GM18867 (cell line): Measurements from ENCODE around the gene SPATA46.

Experiments used
- ATAC-seq: cut with Tn5 transposase; IDR thresholded peaks from one replicate; pipeline ENCODE4 v1.9.1; 2021; ENCODE audit warnings: mild to moderate bottlenecking, moderate library complexity; ENCODE audit not compliant: unreplicated experiment

The SPATA46 gene

DNA sequence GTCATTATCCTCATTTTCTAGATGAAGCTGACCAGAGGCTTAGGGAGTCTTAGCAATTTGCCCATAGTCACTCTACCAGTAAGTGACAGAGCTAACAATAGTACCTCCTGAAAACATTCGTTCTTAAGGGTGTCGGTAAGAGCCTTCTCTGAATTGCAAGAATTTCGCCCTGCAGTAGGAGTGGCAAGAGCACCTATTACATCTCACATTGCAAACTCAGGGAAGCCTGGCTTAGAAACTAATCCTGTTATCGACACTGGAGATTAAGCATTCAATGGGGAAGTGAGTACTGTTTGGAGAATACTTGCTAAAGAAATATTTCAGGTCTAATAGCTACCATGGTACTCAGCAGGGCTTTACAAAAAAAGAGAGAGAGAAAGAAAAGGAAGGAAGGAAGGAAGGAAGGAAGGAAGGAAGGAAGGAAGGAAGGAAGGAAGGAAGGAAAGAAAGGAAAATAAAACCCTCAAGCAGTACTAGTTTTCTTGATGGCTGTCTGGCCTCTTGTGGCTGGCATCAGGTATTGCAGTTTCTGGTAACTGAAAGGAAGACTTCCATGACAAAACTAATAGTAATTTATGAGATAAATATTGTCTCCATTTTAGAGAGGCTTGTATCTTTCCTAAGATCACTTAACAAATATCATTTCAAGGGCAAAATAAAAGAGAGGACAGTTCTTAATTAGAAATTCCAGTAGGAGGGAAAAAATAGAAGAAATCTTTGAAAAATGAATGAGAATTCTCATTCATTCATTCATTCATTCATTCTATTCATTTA is 15.3 kb upstream of the SPATA46 start:
- ATAC-seq: no peak

DNA sequence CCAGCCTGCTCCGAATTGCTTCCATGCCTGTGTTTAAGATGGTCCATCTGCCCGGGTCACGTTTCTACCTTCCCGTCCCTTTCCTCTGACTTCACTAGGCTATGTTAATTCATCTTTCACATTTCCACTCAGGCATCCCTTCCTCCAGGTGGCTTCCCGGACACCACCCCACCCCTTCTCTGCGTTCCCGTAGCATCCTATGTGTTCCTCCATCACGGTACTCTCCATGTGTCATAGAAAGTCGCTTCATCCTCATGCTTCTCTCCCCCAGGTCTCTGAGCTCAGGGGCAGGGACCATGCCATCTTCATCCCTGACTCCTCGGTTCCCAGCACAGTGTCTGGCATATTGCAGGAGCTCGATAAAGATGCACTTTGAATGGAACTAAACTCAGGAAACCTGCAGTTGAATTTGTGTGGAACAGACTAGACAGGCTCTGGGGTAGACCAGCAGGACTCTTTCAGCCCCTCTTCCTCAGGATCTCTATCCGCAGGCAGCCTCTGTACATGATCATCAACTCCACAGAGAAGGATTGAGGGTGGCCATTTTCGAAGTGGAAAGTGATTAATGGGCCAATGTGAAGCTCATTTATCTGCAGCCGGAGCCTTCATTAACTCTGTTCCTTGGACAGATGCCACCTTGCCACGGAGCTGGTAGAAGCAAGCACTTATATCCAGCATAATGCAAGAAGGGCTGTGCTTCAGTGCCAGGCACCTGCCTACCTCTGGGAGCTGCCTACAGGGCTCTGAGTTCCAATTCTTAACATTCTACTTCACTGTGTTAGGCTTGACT is 13.9 kb upstream of the SPATA46 start:
- no peak for ATAC-seq

DNA sequence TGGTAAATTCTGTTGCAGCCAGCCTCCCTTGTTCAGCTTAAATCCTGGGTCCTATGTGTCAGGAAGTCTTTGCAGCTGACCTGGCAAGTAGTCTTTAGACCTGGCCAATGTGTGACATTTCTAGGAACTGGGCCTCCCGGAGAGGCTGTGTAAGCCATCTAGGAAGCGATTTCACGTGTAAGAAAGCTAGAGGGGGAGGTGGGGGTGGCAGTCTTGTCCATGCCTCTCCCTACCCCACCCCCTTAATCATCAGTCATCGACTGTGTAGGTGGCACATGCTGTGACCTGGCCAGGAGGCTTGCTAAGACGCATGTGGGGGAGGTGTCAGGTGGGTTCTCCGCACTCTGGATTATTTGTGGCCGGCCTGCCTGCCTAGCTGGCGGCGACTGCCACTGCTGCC is 13.3 kb upstream of the SPATA46 start:
- ATAC-seq: no peak

DNA sequence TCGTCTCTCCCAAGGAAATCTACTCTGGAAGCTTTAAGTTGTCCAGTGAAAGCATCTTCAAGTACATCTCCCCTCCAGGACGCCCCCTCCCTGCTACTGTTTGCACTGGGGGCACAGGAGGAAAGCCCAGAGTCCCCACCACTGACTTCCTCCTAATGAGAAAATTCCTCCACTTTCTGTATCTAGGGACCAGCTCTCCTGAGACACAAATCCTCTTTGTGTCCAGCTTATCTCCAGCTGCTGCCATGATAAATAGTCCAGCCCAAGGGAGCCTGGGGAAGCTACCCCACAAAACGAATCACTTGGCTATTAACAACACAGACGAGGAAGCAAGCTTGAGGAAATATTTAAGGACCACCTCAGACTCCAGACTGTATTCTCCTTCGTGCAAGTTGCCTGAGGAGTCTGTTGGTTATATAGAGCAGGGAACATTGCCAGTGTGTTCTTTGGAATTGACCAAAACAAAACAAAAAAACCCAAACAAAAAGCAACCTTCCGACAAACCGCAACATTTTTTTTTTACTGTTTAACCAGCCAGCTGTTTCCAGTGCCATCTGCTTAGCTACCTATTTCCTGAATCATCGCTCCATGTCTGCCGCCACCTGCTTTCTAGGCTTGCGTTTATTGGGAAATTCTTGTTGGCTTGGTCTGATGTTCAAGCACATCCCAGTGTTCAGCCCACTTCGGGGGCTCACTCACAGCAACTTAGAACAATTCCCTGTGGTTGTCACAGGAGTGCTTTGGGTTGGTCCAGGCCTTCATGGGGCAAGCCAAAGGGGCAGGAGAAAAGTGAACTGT is 12.6 kb upstream of the SPATA46 start:
- no peak for ATAC-seq

DNA sequence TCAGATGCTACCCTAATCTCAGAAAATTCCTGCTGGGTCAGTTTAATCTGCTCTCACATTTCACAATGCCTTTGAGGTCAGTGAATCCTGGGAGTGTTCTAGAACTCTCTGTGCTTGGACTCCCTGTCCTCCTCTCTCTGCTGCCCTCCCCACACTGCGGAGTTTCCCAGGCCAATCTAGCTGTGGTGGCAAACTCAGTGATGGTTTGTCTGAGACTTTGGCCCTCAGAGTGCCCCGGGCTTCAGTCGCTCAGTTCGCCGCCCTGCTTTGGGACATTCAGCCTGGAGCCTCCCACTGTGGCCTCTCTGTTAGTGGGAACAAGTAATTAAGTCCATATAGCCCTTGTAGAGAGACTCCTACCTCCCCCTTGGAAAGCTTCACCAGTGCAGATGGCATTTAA is 12.0 kb upstream of the SPATA46 start:
- no peak for ATAC-seq

DNA sequence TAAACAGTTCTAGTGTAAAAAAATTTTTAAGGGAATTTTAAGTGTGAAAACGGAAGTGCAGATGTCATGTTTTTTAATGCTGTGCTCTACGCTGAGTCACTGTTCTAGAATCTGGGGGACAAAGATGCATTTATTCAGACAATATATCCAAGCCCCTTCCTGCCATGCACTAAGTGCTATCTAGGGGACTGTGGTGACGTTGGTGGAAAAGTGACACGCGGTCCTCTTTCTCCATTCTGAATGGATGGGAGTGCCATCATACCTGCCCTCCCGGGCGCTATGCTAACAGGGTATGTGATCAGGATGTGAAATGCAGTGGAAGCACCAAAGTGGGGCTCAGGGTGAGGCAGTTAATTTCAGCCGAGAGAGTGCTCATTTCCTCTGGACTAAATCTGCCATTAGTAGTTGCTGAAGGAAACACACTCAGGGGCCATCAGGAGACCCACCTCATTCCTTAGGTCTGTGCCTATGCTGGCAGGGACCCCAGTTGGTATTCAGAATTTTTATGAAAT is 11.5 kb upstream of the SPATA46 start:
- ATAC-seq: no peak

DNA sequence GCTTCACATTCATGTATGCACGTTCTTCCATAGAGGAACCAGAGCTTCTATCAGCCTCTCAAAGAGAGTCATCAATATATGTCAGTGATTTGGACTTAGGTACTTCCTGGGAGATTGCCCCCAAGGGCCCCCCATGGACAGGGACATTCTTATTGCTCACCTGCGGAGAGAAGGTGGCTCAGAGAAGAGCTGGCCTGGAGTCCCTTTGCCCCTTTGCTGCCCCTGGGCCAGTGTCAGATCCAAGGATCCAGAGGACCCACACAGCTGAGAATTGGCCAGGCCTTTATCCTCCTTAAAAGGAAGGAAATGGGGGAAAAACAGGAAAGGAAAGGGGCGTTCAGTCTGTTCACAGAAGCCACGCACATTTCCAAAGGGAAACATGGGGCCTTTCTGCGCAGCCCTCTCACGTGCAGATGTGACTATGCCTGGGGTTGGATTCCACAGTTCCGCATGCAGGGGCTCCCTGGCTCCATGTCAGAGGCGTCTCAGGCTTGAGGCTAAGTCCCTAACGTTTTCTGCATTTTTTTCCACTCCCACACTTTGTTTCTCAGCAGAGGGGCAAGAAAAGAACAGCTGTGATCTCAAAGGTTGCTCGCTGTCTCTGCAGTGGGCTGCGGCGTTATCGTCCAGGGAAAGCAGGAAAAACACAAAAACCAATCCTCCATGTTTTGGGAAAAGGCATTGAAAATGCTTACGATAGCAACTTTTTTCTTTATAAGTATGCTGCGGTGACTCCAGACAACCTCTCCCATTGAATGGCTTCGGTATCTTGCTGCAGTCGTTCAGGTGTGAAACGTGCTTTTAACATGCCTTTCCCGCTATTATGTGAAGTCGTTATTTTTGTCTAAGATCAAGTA is 10.8 kb upstream of the SPATA46 start:
- no peak for ATAC-seq

DNA sequence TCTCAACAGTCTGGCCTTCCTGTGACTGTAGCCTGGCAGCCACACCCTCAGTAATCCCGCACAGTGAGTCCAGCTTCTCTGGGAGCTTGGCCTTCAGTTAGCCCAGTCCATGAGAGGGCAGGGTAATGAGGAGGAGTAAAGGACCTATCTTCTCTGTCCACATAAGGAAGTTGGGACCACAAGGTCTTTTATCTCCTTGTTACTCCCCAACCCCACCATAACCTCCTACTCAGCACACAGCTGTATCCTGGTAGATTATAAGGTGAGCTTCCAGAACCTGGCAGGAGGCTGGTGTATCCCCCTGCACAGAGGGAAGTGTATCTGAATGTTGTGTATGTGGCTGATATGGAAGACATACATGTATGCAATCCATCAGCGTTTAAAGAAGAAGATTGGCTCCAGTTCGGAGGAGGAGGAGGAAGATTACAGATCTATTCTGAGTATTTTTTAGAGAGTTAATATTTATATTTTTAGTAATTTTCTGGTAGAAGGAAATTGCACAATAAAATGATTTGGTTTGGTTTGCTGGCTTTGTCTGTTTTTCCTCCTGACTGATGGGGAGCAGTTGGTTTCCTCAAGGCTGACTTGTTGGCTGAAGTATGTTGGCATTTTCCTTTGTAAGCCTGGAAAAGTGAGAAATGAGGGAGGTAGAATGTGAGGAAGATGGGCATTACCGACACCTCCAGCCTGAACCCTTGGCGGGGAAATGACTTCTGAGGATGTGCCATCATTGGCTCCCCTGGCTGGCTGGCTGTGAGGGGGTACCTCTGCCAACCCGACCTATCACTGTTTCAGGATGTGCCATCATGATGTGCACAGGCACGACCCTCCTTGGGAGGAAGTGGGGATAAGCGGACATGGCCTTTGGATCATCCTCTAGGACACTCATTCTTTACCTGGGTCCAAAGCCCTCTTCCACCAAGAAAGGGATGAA is 9.9 kb upstream of the SPATA46 start:
- no peak for ATAC-seq

DNA sequence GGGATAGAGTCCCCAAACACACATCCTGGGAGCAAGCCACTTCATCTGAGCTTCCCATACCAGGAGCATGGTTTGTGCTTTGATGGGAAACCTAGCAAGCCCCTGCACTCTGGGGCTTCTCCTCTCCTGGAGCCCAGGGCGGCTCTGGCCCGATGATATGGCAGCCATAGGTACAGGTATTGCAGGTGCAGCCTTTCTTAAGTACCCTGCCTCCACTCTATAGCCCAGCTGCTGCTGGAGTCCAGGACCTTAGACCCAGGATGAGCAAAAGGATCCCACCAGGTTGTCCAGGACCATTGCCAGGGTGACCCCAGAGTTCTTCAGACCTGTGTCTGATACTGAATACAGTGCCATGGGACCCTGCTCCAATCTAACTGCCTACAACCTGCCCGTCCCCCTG is 9.0 kb upstream of the SPATA46 start:
- no peak for ATAC-seq

DNA sequence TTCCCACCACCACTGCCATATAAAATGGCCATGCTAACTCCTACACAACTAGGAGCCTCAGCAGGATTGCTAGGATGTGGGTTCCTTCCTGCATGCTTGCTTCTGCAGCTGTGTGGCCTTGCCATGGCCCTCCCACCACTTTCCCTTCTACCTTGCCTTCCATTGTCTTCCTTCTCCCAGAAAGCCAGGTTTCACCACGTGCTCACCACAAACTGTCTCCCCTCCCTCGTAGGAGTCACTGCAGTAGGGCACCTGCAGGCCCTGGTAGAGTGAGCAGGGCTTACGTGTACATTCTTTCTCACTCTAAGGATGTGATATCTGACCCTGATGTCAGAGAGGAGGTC is 8.6 kb upstream of the SPATA46 start:
- ATAC-seq: no peak

DNA sequence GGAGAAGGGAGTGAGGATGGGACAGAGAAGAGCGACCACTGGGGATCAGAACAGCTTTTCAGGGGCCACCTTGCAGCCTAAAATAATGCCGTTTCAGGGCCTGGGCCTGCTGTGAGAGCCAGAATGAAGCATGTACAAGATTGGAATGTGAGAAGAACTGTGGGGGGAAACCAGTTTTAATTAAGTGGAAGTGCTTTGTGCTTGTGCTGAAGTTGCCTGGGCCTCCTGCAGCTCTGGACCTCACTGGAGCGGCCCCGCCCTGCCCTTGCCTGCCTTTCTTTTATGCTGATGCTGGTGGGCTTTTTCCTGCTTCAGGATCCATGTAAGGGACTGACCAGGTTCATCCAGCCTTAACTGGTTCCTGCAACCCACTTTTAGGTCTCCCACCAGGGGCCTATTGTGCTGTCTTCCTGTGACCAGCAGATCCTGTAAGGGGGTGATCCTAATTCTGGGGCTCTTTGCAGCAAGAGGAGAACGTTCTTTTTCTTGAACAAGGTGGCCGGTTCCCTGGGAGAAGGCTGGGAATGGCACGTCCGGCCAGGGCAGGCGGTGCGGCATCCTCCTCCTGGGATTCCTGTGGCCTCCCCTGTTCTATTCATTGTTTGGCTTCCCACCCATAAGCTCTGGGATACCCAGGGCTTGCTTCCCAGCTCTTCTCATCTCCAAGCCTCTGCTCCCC is 8.1 kb upstream of the SPATA46 start:
- ATAC-seq: no peak

DNA sequence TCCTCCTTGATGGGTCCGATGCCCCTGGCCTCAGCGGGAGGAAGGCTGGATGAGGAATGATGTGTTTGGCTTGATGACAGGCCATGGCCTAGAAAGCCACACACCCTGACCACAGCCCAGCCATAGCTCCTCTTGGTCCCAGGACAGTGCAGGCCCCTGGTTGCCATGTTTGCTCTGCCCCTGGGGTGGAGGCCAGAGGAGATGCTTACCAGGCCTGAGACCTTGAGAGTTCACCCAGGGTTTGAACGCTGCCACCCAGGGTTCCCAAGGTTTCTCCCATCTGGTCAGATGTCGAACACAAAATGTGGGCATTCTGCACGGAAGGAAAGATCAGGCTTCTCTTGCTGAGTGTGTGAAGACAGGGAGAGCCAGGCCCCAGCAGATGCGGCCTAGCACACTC is 7.5 kb upstream of the SPATA46 start:
- ATAC-seq: no peak

DNA sequence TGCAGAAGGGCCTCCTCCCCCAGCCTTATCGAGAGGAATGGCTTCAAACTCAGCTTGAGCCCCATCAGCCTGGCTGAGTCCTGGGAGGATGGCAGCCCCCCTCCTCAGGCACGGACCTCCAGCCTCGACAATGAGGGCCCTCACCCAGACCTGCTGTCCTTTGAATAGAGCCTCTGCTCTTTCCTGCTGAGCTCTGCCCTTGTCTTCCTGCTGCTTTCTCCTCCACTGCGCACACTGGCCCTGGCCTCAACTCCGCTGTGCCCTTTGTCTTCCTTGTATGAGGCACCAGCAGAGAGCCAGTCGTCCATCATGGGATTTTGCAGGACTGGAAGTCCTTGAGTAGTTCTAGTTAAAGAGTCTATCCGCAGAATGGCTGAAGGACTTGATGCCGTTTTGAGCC is 6.9 kb upstream of the SPATA46 start:
- ATAC-seq: no peak

DNA sequence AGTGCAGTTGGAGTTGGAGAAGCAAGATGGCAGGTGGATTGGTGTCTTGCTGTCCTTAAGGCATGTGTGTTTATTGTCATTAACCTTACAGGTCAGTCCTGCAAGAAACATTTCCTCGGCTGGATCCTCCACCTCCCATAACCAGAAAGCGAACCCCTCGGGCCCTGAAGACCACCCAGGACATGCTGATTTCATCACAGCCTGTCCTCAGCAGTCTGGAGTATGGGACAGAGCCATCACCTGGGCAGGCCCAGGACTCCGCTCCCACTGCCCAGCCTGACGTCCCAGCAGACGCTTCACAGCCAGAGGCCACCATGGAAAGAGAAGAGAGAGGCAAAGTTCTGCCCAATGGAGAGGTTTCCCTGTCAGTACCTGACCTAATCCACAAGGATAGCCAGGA is 6.4 kb upstream of the SPATA46 start:
- ATAC-seq: no peak

DNA sequence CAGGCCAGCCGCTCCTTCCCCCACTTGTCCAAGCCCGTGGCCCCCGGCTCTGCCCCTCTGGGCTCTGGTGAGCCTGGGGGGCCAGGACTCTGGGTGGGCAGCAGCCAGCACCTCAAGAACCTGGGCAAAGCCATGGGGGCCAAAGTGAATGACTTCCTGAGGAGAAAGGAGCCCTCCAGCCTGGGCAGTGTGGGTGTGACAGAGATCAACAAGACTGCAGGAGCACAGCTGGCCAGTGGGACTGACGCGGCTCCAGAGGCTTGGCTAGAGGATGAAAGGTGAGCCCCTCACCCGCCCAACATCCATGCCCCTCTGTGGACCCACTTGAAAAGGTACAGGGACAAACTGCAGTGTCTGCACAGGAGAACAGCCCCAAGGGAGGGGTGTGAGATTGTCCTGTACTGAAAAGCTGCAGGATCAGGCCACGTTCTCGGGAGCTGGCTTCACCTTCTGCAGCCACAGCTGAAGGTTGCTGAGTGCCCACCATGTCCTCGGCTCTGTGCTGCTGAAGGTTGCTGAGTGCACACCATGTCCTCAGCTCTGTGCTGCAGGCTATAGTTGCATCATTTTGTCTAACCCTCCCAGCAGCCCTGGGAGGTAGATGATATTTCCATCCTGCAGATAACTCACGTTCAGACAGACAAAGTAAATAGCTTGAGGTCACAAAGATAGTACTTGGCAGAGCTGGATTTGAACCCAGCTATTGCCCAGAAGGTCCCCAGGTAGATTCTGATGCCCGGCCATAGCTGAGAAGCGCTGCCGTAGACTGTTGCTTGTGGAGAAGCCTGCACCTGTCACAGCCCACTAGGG is 5.5 kb upstream of the SPATA46 start:
- no peak for ATAC-seq

DNA sequence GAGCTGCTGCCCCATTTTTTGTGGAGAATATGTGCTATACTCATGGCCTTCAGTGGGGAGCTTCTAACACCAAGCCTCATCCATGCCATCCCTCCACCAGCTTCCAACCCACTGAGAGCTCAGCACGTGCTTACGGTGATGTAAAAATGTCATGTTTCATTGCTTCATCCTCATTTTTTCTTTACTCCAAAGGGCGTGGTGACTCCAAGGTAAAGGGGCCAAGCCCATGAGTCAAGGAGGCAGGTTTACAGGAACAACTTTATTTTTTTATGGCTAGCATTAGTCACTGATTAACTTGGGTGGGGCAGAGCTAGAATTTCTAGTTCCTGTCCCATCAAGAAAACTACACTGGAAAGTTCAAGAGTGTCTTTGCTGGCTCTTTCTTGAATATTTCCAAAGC is 4.7 kb upstream of the SPATA46 start, which contains the start of gene C1orf226:
Gene C1orf226, plus strand, starts transcription at position 346 of the 400 bp plus-strand sequence. CDS start 174 bp downstream, outside the sequence.
- no peak for ATAC-seq

DNA sequence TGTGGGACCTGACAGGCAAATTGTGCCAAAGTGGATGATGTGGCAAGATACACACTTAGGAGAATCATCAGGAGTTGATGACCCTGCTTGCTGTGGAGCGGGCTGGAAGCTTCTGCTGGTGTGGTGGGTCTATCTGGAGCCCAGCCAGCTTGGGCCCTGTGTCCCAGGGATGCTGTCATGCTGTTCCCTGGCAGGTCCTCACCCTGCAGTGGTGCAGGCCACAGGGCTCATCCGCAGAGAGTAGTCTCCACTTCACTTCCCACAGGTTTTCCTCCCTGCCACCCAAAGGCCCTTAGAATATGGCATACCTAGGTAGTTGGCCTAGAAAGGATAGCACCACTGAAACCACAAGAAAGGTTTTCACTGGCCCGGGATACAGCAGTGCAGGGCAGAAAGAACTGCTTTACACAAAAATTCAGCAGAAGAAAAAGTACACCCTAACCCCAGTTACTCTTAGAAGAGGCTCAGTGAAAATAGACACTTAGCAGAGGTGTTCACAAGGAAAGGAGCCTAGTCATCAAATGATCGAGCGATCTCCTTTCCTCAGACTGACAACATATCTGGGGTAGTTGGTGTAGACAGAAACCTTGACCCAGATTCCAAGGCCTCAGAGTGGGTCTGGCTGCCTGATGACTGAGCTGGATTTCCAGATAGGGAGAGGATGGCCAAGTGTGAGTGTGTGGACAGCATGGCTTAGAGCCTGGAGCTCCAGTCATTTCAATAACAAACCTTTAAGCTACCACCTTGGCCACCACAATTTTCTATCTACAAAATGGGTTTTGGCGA is 3.6 kb upstream of the SPATA46 start:
- no peak for ATAC-seq
